IMR-90 (cell line): ENCODE measurements around the gene FEZ2. TPM values are rescaled to one million over a fixed set of nuclear protein-coding genes. Genes with fewer than 3 reads are reported as not detected.

Experiments used
- ATAC-seq: fragments of 200-7000 bp; cut with Tn5 transposase; 2 replicates; pipeline ENCODE4 v1.9.1; 2020; ENCODE audit warnings: low read depth, mild to moderate bottlenecking, moderate library complexity
- BruUV-seq: library from RNA; stranded (reverse); fragments of 400-500 nt; replicated peaks from 2 replicates; lab custom pipeline; 2021; lab: Mats Ljungman, UMichigan
- CTCF ChIA-PET: fragments of 300-600 bp; formaldehyde crosslinking; extraction: SDS; loops from one replicate; lab custom pipeline; 2021; ENCODE audit warnings: antibody characterized with exemption; lab: Yijun Ruan, JAX
- POLR2A ChIA-PET: fragments of 300-600 bp; sonication (Branson Sonifier 250); formaldehyde crosslinking; loops from one replicate; lab custom pipeline; 2022; ENCODE audit warnings: antibody characterized with exemption; ENCODE audit not compliant: unreplicated experiment; lab: Charles Lee
- DNase-seq: peaks from one replicate; pipeline ENCODE4 v3.0.0; 2013
- H2AFZ ChIP-seq: replicated peaks from 2 replicates; pipeline ENCODE3; 2013; ENCODE audit warnings: low read length, mild to moderate bottlenecking; ENCODE audit not compliant: poor library complexity
- H2AK5ac ChIP-seq: 2 replicates; pipeline ENCODE4 v1.6.1; 2013; ENCODE audit warnings: low read depth, low read length, inconsistent platforms
- H2AK9ac ChIP-seq: replicated peaks from 2 replicates; pipeline ENCODE3; 2013; ENCODE audit warnings: mild to moderate bottlenecking, low read depth, low read length, moderate library complexity; ENCODE audit not compliant: poor library complexity
- H2BK120ac ChIP-seq: 2 replicates; pipeline ENCODE4 v1.6.1; 2013; ENCODE audit warnings: low read depth, low read length, inconsistent platforms
- H2BK15ac ChIP-seq: 3 replicates; pipeline ENCODE4 v1.6.1; 2013; ENCODE audit warnings: low read depth, low read length, inconsistent platforms
- H2BK20ac ChIP-seq: 2 replicates; pipeline ENCODE4 v1.6.1; 2013; ENCODE audit warnings: low read depth, mild to moderate bottlenecking, inconsistent platforms, low read length, moderate library complexity
- H2BK5ac ChIP-seq: 2 replicates; pipeline ENCODE4 v1.6.1; 2013; ENCODE audit warnings: mild to moderate bottlenecking, low read depth, low read length, inconsistent platforms; ENCODE audit not compliant: poor library complexity, severe bottlenecking
- H3K14ac ChIP-seq: replicated peaks from 2 replicates; pipeline ENCODE4 v1.6.1; 2013; ENCODE audit warnings: low read depth, low read length, inconsistent platforms
- H3K18ac ChIP-seq: 2 replicates; pipeline ENCODE4 v1.6.1; 2013; ENCODE audit warnings: low read depth, low read length, control low read depth
- H3K23ac ChIP-seq: 2 replicates; pipeline ENCODE4 v1.6.1; 2013; ENCODE audit warnings: low read depth, low read length, inconsistent platforms
- H3K27ac ChIP-seq: 2 replicates; pipeline ENCODE4 v1.5.1; 2013; ENCODE audit warnings: mild to moderate bottlenecking, control low read depth, low read length; ENCODE audit not compliant: insufficient read depth
- H3K27me3 ChIP-seq: 2 replicates; pipeline ENCODE4 v1.6.1; 2013; ENCODE audit warnings: low read length; ENCODE audit not compliant: control insufficient read depth, insufficient read depth
- H3K36me3 ChIP-seq: 2 replicates; pipeline ENCODE4 v1.6.1; 2013; ENCODE audit warnings: low read length, mixed read lengths; ENCODE audit not compliant: control insufficient read depth, insufficient read depth
- H3K4ac ChIP-seq: 2 replicates; pipeline ENCODE4 v1.6.1; 2013; ENCODE audit warnings: low read depth, low read length, inconsistent platforms
- H3K4me1 ChIP-seq: 2 replicates; pipeline ENCODE4 v1.6.1; 2013; ENCODE audit warnings: low read length, mixed read lengths; ENCODE audit not compliant: control insufficient read depth, insufficient read depth
- H3K4me2 ChIP-seq: 2 replicates; pipeline ENCODE4 v1.6.1; 2013; ENCODE audit warnings: low read depth, mild to moderate bottlenecking, control low read depth, low read length, moderate library complexity
- H3K4me3 ChIP-seq: 2 replicates; pipeline ENCODE4 v1.5.1; 2013; ENCODE audit warnings: low read depth, mild to moderate bottlenecking, control low read depth, low read length, moderate library complexity; ENCODE audit not compliant: insufficient read depth
- H3K56ac ChIP-seq: 2 replicates; pipeline ENCODE4 v1.6.1; 2013; ENCODE audit warnings: low read length, inconsistent platforms; ENCODE audit not compliant: insufficient read depth; ENCODE audit errors: extremely low read depth
- H3K79me1 ChIP-seq, 2 experiments: 2 replicates each; pipeline ENCODE4 v1.6.1; 2013; ENCODE audit warnings: low read length in 2 of 2, inconsistent platforms in 1 of 2, low read depth in 1 of 2
- H3K9ac ChIP-seq: 2 replicates; pipeline ENCODE4 v1.6.1; 2013; ENCODE audit warnings: low read depth, low read length, control low read depth
- H3K9me1 ChIP-seq: 2 replicates; pipeline ENCODE4 v1.6.1; 2013; ENCODE audit warnings: low read length, inconsistent platforms; ENCODE audit not compliant: insufficient read depth
- H3K9me3 ChIP-seq: 2 replicates; pipeline ENCODE4 v1.6.1; 2013; ENCODE audit warnings: low read length; ENCODE audit not compliant: control insufficient read depth, insufficient read depth
- H4K20me1 ChIP-seq: 2 replicates; pipeline ENCODE4 v1.6.1; 2013; ENCODE audit warnings: low read length, inconsistent platforms; ENCODE audit not compliant: insufficient read depth
- H4K5ac ChIP-seq: 2 replicates; pipeline ENCODE4 v1.6.1; 2013; ENCODE audit warnings: mild to moderate bottlenecking, low read depth, low read length, control low read depth
- H4K8ac ChIP-seq, 2 experiments: 2 replicates each; pipeline ENCODE4 v1.6.1; 2013; ENCODE audit warnings: low read depth in 2 of 2, low read length in 2 of 2, control low read depth in 1 of 2, inconsistent platforms in 1 of 2
- H4K91ac ChIP-seq: 2 replicates; pipeline ENCODE4 v1.6.1; 2013; ENCODE audit warnings: low read depth, low read length, inconsistent platforms; ENCODE audit not compliant: insufficient read depth
- ELK1 ChIP-seq: fragments of 150-350 bp; IDR thresholded peaks from 2 replicates; pipeline ENCODE4 v1.6.1; 2016; ENCODE audit warnings: low read depth, mild to moderate bottlenecking, low read length, moderate library complexity, borderline replicate concordance
- MAFK ChIP-seq: IDR thresholded peaks from 2 replicates; pipeline ENCODE4 v1.6.1; 2012; ENCODE audit warnings: low read depth, low read length, improper control_type of control experiment
- MXI1 ChIP-seq: IDR thresholded peaks from 2 replicates; pipeline ENCODE4 v1.6.1; 2012; ENCODE audit warnings: low read depth, mild to moderate bottlenecking, low read length, moderate library complexity, borderline replicate concordance
- NFE2L2 ChIP-seq: fragments of 150-350 bp; IDR thresholded peaks from 2 replicates; pipeline ENCODE4 v1.6.1; 2016; ENCODE audit warnings: low read depth, mild to moderate bottlenecking, low read length
- POLR2A ChIP-seq: IDR thresholded peaks from 2 replicates; pipeline ENCODE4 v1.6.1; 2012; ENCODE audit warnings: mild to moderate bottlenecking, low read depth, low read length
- SMC3 ChIP-seq: fragments of 150-350 bp; IDR thresholded peaks from 2 replicates; pipeline ENCODE4 v1.6.1; 2016; ENCODE audit warnings: low read depth, mild to moderate bottlenecking, antibody characterized with exemption, low read length, moderate library complexity
- WGBS, 2 experiments: methylation state at CpG; one replicate each; pipeline versions ENCODE4 v1.1.5 to v1.1.7; 2013; ENCODE audit warnings: missing lambda C conversion rate in 2 of 2; ENCODE audit not compliant: insufficient read length in 1 of 2; ENCODE audit errors: extremely low coverage in 2 of 2; 5-methylcytosine and 5-hydroxymethylcytosine counted together
- dilution Hi-C: fragments of 300-500 bp; cut with HindIII; formaldehyde crosslinking; loops from one replicate; pipeline ENCODE4 v1.14.3; 2018; ENCODE audit warnings: low sequenced_read_pairs; ENCODE audit not compliant: unreplicated experiment
- in situ Hi-C: fragments of 300-500 bp; cut with MboI; formaldehyde crosslinking; loops from 3 replicates; pipeline ENCODE4 v1.14.3; 2019; ENCODE audit warnings: low sequenced_read_pairs, inconsistent platforms, mixed read lengths
- intact Hi-C: fragments of 100-400 bp; cut with micrococcal nuclease; formaldehyde crosslinking; loops from 2 replicates; pipeline ENCODE4 v1.10.0; 2022
- polyA plus RNA-seq, 3 experiments: library from polyadenylated mRNA; depleted of rRNA; stranded (reverse); fragments of >200 nt; gene quantifications; 2 replicates each; pipeline ENCODE4 v1.2.3, GENCODE V29; 2012; ENCODE audit warnings: low replicate concordance in 1 of 3
- total RNA-seq: library from RNA; depleted of rRNA; stranded (reverse); fragments of >200 nt; gene quantifications from 2 replicates; pipeline ENCODE4 v1.2.3, GENCODE V29; 2012
- TF ChIP-seq, protein P1 (sequence below): fragments of 150-350 bp; IDR thresholded peaks from 2 replicates; pipeline ENCODE4 v1.6.1; 2017; ENCODE audit warnings: mild to moderate bottlenecking, antibody characterized with exemption, low read length, low read depth

FEZ2 gene
- total and polyA plus RNA-seq, 2 of the 4 experiments (the other 2 are of a cell fraction), result 19.4 to 31.6 TPM

DNA sequence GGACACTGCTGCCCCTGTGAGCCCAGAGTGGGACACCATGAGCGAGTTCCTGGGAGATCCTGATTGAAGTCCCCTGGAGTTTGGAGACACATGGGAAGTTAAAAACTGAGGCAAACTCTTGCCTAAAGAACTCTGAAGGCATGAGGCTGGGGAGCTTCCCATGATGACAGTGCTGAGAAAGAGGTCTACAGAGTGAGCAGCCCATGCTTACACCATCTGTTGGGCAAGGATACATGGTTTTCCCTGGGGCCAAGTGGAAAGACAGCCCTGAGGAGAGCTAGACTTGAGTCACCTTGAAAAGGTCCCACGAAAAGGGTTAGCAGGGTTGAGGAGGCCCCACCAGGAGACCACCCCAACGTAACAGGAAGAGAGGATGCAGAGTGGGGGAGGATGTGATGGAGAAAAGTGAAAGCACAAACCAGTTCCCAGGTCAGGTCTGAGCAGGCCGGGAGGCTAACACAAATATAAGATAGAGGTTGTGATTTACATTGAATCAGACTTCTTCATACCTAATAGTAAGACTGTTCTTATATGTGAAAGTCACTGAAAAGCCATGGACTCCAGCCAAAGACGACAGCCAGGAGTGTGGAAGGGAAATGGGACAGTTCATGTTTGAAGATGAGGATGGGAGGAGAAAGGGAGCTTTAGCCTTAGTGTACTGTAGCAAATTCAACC is 13.5 kb upstream of the FEZ2 start:
- DNase-seq, result no peak
- POLR2A ChIA-PET, result no interaction called here
- intact Hi-C loops (no loop called here), dilution Hi-C loops (no loop called here), in situ Hi-C loops (no loop called here)
- Histone ChIP-seq H4K8ac (no peak overlapping the region), H3K4ac (no peak overlapping the region), H2BK15ac (peak overlapping the region; percentile 6; the same call in 1 of the 3 replicates), H3K14ac (no peak overlapping the region; the same call in 1 of the 2 replicates), H3K18ac (no peak overlapping the region), H3K4me2 (no peak overlapping the region), H2BK120ac (no peak overlapping the region), H3K27ac (no peak overlapping the region), H3K23ac (no peak overlapping the region), H3K4me3 (no peak overlapping the region), H3K56ac (no peak overlapping the region), H3K36me3 (no peaks in the 10 kb centered on the region), H3K9me1 (no peaks in the 10 kb centered on the region; the same call in 1 of the 2 replicates), H3K9me3 (no peaks in the 10 kb centered on the region), H4K5ac (no peak overlapping the region), H3K79me1 (no peaks in the 10 kb centered on the region), H2BK20ac (no peak overlapping the region), H4K91ac (no peak overlapping the region), H2BK5ac (no peak overlapping the region), H2AFZ (peak overlapping the region; percentile 1), H2AK9ac (no peak overlapping the region), H3K4me1 (peaks cover 15% of the 10 kb centered on the region), H2AK5ac (no peak overlapping the region), H3K9ac (no peak overlapping the region), H3K27me3 (no peaks in the 10 kb centered on the region), H4K20me1 (no peaks in the 10 kb centered on the region)
- TF ChIP-seq ELK1 (no peak), MXI1 (no peak), POLR2A (no peak), SMC3 (no peak), NFE2L2 (no peak), MAFK (no peak)
- TF ChIP-seq, protein P1, sequence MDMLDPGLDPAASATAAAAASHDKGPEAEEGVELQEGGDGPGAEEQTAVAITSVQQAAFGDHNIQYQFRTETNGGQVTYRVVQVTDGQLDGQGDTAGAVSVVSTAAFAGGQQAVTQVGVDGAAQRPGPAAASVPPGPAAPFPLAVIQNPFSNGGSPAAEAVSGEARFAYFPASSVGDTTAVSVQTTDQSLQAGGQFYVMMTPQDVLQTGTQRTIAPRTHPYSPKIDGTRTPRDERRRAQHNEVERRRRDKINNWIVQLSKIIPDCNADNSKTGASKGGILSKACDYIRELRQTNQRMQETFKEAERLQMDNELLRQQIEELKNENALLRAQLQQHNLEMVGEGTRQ, result no peak
- CTCF ChIA-PET, result no interaction called here
- no peak for ATAC-seq
- 100% methylated on average over 1 of the region's 5 CpGs; no CpG with 5 or more reads in 1 of the 2 experiments for WGBS, 2 experiments
- no TSS peak for BruUV-seq
